ENCODE measurements around the gene SIN3A. TPM values are rescaled to one million over a fixed set of nuclear protein-coding genes. Genes with fewer than 3 reads are reported as not detected.
"Not testable (repeated sequence)": the region's sequence is repeated elsewhere in the genome, so short reads cannot be mapped to it uniquely, and the experiment has no call there.

SIN3A gene
- total RNA-seq, 1 donor from 2014 or later: 59.2 TPM

DNA sequence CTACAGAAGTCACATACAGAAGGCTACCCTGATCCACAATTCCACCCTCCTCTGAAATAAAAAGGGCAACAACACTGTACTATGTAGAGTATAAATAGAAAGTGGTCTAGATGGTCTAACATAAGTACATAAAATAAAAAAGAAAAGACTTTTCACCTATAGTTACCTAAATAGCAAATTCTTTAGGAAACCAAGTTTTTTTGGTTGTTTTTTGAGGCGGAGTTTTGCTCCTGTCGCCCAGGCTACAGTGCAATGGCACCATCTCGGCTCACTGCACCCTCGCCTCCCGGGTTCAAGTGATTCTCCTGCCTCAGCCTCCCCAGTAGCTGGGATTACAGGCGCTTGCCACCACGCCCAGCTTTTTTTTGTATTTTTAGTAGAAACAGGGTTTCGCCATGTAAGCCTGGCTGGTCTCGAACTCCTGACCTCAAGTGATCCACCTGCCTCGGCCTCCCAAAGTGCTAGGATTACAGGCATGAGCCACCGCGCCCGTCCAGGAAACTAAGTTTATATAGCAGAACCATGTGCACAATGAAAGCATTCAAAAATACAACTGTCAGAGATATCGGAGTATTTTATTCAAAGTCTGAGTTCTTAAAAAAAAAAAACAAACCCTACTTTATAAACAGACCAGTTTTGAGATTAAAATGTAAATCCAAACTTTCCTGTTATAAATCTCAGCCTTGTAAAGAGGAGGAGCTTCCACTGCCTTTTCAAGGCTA is 1.7 kb downstream of the SIN3A start:
- H3K4me1 ChIP-seq: peaks cover 32% of the 10 kb centered on the region
- peak overlapping the region; percentile 74 to 94 for H3K4me3 ChIP-seq
- no peak for DNase-seq (ENCODE audit: extremely low spot score in 2 of 2)

DNA sequence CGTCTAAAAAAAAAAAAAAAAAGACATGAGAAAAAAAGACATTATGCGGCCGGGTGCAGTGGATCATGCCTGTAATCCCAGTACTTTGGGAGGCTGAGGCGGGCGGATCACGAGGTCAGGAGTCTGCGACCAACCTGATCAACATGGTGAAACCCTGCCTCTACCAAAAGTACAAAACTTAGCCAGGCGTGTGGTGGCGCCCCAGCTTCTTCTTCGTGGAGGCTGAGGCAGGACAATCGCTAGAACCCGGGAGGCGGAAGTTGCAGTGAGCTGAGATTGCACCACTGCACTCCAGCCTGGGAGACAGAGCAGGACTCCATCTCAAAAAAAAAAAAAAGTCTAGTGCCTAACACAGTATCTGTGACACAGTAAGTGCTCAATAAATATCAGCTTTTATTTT is 3.3 kb downstream of the SIN3A start:
- DNase-seq (ENCODE audit: extremely low spot score in 2 of 2); H3K4me3 ChIP-seq; intact Hi-C loops (cut with DNase I); H3K9me3 ChIP-seq; H3K27me3 ChIP-seq; H3K27ac ChIP-seq; H3K36me3 ChIP-seq: not testable (repeated sequence)
- H3K4me1 ChIP-seq: peaks cover 38% of the 10 kb centered on the region

More for the DNA sequence above, 1.7 kb downstream of the SIN3A start:
- no peaks in the 10 kb centered on the region for H3K9me3 ChIP-seq
- no peaks in the 10 kb centered on the region for H3K36me3 ChIP-seq
- no peaks in the 10 kb centered on the region for H3K27me3 ChIP-seq
- H3K27ac ChIP-seq: peak overlapping the region; percentile 99
- TF ChIP-seq POLR2A (IDR thresholded peaks at IDR 0.05): no peak
- TF ChIP-seq POLR2AphosphoS5 (IDR thresholded peaks at IDR 0.05; ENCODE audit: insufficient read depth in 1 of 2, low read depth in 1 of 2): no peak
- TF ChIP-seq, protein P1, sequence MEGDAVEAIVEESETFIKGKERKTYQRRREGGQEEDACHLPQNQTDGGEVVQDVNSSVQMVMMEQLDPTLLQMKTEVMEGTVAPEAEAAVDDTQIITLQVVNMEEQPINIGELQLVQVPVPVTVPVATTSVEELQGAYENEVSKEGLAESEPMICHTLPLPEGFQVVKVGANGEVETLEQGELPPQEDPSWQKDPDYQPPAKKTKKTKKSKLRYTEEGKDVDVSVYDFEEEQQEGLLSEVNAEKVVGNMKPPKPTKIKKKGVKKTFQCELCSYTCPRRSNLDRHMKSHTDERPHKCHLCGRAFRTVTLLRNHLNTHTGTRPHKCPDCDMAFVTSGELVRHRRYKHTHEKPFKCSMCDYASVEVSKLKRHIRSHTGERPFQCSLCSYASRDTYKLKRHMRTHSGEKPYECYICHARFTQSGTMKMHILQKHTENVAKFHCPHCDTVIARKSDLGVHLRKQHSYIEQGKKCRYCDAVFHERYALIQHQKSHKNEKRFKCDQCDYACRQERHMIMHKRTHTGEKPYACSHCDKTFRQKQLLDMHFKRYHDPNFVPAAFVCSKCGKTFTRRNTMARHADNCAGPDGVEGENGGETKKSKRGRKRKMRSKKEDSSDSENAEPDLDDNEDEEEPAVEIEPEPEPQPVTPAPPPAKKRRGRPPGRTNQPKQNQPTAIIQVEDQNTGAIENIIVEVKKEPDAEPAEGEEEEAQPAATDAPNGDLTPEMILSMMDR (IDR thresholded peaks at IDR 0.05): no peak
- intact Hi-C loops (cut with DNase I): loop anchor here (5.0 to 10.0 kb wide), 3 partner anchors 125 to 205 kb away; partner anchors contain the start of genes PTPN9 and SNUPN

DNA sequence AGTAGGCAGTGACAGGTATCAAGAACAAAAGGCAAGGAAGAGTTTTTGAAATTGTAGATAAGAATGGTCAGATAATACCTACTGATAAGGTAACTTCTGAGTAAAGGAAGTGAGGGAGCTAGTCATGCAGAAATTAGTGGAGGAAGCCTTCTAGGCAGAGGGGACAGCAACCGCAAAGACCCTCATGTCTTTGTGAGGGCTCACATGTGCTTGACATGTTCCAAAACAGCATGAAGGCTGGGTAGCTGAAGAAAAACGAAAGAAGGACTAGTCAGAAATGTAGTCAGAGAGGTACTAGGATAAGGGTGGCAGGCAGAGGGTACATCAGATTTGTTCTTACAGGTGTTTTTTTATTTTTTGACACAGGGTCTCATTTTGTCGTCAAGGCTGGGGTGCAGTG is 5.3 kb downstream of the SIN3A start:
- Histone ChIP-seq H3K4me1 (peaks cover 33% of the 10 kb centered on the region), H3K27me3 (no peaks in the 10 kb centered on the region), H3K27ac (no peak overlapping the region), H3K9me3 (no peaks in the 10 kb centered on the region), H3K36me3 (no peaks in the 10 kb centered on the region), H3K4me3 (no peak overlapping the region)
- no peak for DNase-seq (ENCODE audit: extremely low spot score in 2 of 2)
- TF ChIP-seq, protein P1 (IDR thresholded peaks at IDR 0.05): no peak
- no peak for TF ChIP-seq POLR2A (IDR thresholded peaks at IDR 0.05)
- no peak for TF ChIP-seq POLR2AphosphoS5 (IDR thresholded peaks at IDR 0.05; ENCODE audit: insufficient read depth in 1 of 2, low read depth in 1 of 2)
- intact Hi-C loops (cut with DNase I): no loop called here

DNA sequence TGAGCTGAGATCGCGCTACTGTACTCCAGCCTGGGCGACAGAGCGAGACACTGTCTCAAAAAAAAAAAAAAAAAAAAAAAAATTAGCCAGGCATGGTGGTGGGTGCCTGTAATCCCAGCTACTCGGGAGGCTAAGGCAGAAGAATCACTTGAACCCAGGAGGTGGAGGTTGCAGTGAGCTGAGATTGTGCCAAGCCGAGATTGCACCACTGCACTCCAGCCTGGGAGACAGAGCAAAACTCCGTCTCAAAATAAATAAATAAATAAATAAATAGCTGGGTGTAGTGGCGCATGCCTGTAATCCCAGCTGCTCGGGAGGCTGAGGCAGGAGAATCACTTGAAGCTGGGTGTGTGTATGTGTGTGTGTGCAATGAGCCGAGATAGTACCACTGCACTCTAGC is 6.2 kb downstream of the SIN3A start:
- peaks cover 33% of the 10 kb centered on the region for H3K4me1 ChIP-seq
- H3K4me3 ChIP-seq; H3K9me3 ChIP-seq; H3K27ac ChIP-seq; DNase-seq (ENCODE audit: extremely low spot score in 2 of 2); H3K36me3 ChIP-seq; H3K27me3 ChIP-seq; intact Hi-C loops (cut with DNase I): not testable (repeated sequence)

DNA sequence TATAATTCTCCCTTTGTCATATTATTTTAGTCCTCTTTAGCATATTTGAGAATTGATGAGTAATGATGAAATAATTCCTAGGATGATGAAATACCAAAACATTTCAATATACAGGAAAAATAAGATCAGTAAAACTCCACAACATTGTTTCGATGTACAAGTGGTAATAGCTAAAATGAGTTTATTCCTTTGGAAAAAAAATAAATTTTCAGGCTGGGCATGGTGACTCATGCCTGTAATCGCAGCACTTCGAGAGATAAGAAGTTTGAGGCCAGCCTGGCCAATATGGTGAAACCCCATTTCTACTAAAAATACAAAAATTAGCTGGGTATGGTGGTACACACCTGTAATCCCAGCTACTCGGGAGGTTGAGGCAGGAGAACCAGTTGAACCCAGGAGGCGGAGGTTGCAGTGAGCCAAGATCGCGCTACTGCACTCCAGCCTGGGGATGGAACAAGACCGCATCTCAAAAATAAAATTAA is 7.5 kb downstream of the SIN3A start:
- H3K4me3 ChIP-seq; H3K27ac ChIP-seq; H3K27me3 ChIP-seq; DNase-seq (ENCODE audit: extremely low spot score in 2 of 2); H3K36me3 ChIP-seq; H3K9me3 ChIP-seq; intact Hi-C loops (cut with DNase I): not testable (repeated sequence)
- H3K4me1 ChIP-seq: peaks cover 22% of the 10 kb centered on the region

DNA sequence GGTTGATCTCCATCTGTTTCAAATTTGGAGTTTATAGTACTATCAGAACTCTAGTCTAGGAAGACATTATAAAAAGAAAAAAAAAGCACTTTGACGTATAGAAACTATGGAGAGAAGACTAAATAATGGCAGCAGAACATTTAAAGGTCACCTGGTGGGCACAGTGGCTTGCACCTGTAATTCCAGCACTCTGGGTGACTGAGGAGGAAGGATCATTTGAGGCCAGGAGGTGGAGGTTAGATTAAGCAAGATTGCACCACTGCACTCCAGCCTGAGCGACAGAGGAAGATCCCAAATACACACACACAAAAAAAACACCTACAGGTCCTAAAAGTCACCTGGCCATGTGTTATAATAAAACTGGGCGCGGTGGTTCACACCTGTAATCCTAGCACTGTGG is 13.8 kb downstream of the SIN3A start:
- DNase-seq (ENCODE audit: extremely low spot score in 2 of 2): no peak
- H3K27ac ChIP-seq: no peak overlapping the region

More for the DNA sequence above, 13.8 kb downstream of the SIN3A start:
- Histone ChIP-seq H3K27me3 (no peaks in the 10 kb centered on the region), H3K4me1 (peaks cover 18% of the 10 kb centered on the region), H3K36me3 (peaks cover 0 to 8% of the 10 kb centered on the region in 2 donors), H3K9me3 (no peaks in the 10 kb centered on the region), H3K4me3 (no peak overlapping the region)
- TF ChIP-seq, protein P1 (IDR thresholded peaks at IDR 0.05): no peak
- no peak for TF ChIP-seq POLR2A (IDR thresholded peaks at IDR 0.05)
- TF ChIP-seq POLR2AphosphoS5 (IDR thresholded peaks at IDR 0.05; ENCODE audit: insufficient read depth in 1 of 2, low read depth in 1 of 2): no peak
- intact Hi-C loops (cut with DNase I): no loop called here

All from vagina (tissue), 2 donors.